ENCODE results near the gene GNB5.

Gene GNB5

GRCh38 chr15:52227456-52227855, 36.3 kb upstream of the GNB5 start:
- H3K27ac ChIP-seq (ENCODE audit: poor library complexity, severe bottlenecking): no peak overlapping the region
- H3K9me3 ChIP-seq (ENCODE audit: severe bottlenecking): no peaks in the 10 kb centered on the region
- H3K27me3 ChIP-seq (ENCODE audit: insufficient read depth, poor library complexity, severe bottlenecking): no peaks in the 10 kb centered on the region
- no peak for DNase-seq (ENCODE audit: low spot score)
- peak; percentile 75 for ATAC-seq (ENCODE audit: low read depth)
- H3K4me3 ChIP-seq (ENCODE audit: severe bottlenecking): no peak overlapping the region
- peaks cover 54% of the 10 kb centered on the region for H3K36me3 ChIP-seq (ENCODE audit: low read depth)
- TF ChIP-seq CTCF (IDR thresholded peaks at IDR 0.05; ENCODE audit: poor library complexity, severe bottlenecking): peak; percentile 97
- H3K4me1 ChIP-seq (ENCODE audit: insufficient read depth, poor library complexity, severe bottlenecking): peaks cover 7% of the 10 kb centered on the region

GRCh38 chr15:52225230-52225629, 34.0 kb upstream of the GNB5 start:
- Histone ChIP-seq H3K36me3 (ENCODE audit: low read depth) (peaks cover 66% of the 10 kb centered on the region), H3K4me3 (ENCODE audit: severe bottlenecking) (no peak overlapping the region), H3K27ac (ENCODE audit: poor library complexity, severe bottlenecking) (no peak overlapping the region), H3K4me1 (ENCODE audit: insufficient read depth, poor library complexity, severe bottlenecking) (peaks cover 7% of the 10 kb centered on the region), H3K27me3 (ENCODE audit: insufficient read depth, poor library complexity, severe bottlenecking) (no peaks in the 10 kb centered on the region), H3K9me3 (ENCODE audit: severe bottlenecking) (no peaks in the 10 kb centered on the region)
- no peak for DNase-seq (ENCODE audit: low spot score)
- ATAC-seq (ENCODE audit: low read depth): no peak
- no peak for TF ChIP-seq CTCF (IDR thresholded peaks at IDR 0.05; ENCODE audit: poor library complexity, severe bottlenecking)

GRCh38 chr15:52224211-52224610, 33.0 kb upstream of the GNB5 start:
- Histone ChIP-seq H3K27ac (ENCODE audit: poor library complexity, severe bottlenecking) (no peak overlapping the region), H3K27me3 (ENCODE audit: insufficient read depth, poor library complexity, severe bottlenecking) (no peaks in the 10 kb centered on the region), H3K4me1 (ENCODE audit: insufficient read depth, poor library complexity, severe bottlenecking) (peaks cover 7% of the 10 kb centered on the region), H3K36me3 (ENCODE audit: low read depth) (peaks cover 76% of the 10 kb centered on the region), H3K4me3 (ENCODE audit: severe bottlenecking) (no peak overlapping the region), H3K9me3 (ENCODE audit: severe bottlenecking) (no peaks in the 10 kb centered on the region)
- ATAC-seq (ENCODE audit: low read depth) (no peak), DNase-seq (ENCODE audit: low spot score) (no peak)
- TF ChIP-seq CTCF (IDR thresholded peaks at IDR 0.05; ENCODE audit: poor library complexity, severe bottlenecking): no peak

DNA sequence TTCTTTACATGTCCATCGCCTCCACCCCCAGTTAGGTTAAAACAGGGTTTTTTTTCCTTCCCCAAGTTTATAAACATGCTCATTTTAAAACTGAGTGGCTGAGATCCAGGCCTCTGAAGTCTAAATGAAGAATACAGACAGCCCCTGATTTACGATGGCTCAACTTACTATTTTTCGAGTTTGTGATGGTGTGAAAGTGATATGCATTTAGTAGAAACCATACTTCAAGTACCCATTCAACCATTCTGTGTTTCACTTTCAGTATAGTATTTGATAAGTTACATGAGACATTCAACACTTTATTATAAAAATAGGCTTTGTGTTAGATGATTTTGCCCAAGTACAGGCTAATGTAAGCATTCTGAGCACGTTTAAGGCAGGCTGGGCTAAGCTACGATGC, 30.5 kb upstream of the GNB5 start:
- ATAC-seq (ENCODE audit: low read depth): no peak
- H3K27me3 ChIP-seq (ENCODE audit: insufficient read depth, poor library complexity, severe bottlenecking): no peaks in the 10 kb centered on the region
- no peaks in the 10 kb centered on the region for H3K4me1 ChIP-seq (ENCODE audit: insufficient read depth, poor library complexity, severe bottlenecking)
- H3K4me3 ChIP-seq (ENCODE audit: severe bottlenecking): no peak overlapping the region
- H3K9me3 ChIP-seq (ENCODE audit: severe bottlenecking): no peaks in the 10 kb centered on the region
- H3K36me3 ChIP-seq (ENCODE audit: low read depth): peaks cover 86% of the 10 kb centered on the region
- H3K27ac ChIP-seq (ENCODE audit: poor library complexity, severe bottlenecking): no peak overlapping the region
- TF ChIP-seq CTCF (IDR thresholded peaks at IDR 0.05; ENCODE audit: poor library complexity, severe bottlenecking): no peak
- no peak for DNase-seq (ENCODE audit: low spot score)

DNA sequence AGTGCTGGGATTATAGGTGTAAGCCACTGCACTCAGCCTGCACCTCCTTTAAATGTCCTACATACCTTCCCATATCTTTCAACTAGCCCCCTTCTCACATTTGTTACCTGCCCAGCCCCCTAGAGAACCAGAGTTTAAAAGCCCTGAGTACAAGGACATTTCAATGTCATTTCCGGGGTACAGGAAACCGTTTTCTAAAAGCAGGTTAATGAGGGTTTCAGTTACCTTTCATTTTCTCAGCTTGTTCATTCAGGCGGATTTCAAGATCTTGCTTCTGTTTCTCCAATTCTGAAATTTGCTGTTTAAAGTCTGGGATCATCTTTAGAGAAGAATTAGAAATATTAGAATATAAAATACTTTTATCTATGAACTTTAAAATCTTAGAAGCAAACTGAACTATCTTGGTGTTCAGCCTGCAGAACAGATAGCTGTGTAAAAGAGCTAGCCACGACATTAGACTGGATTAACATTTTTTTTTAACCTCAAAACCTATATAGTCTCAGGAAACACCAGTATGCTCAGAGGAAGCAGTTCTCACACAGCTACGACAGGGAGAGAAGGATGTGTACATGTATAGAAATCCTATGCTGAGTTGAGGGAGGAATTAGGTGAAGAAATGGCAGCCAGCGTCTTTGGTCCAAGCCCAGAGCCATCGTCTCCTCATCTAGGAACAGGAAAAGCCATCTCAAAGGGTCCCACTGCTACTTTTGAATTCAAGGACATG, 29.9 kb upstream of the GNB5 start:
- Histone ChIP-seq H3K9me3 (ENCODE audit: severe bottlenecking) (no peaks in the 10 kb centered on the region), H3K4me1 (ENCODE audit: insufficient read depth, poor library complexity, severe bottlenecking) (no peaks in the 10 kb centered on the region), H3K27ac (ENCODE audit: poor library complexity, severe bottlenecking) (no peak overlapping the region), H3K36me3 (ENCODE audit: low read depth) (peaks cover 87% of the 10 kb centered on the region), H3K4me3 (ENCODE audit: severe bottlenecking) (no peak overlapping the region), H3K27me3 (ENCODE audit: insufficient read depth, poor library complexity, severe bottlenecking) (no peaks in the 10 kb centered on the region)
- ATAC-seq (ENCODE audit: low read depth) (no peak), DNase-seq (ENCODE audit: low spot score) (no peak)
- TF ChIP-seq CTCF (IDR thresholded peaks at IDR 0.05; ENCODE audit: poor library complexity, severe bottlenecking): no peak
